Measurements from ENCODE around the gene MBP. TPM values are rescaled to one million over a fixed set of nuclear protein-coding genes. Genes with fewer than 3 reads are reported as not detected.

MBP gene
- total RNA-seq, 2 experiments from 2014 or later = 75.4 to 79.2 TPM

GRCh38 chr18:77087393-77088141, 45.0 kb downstream of the MBP start:
- Histone ChIP-seq H3K27me3 (ENCODE audit: control insufficient read depth in 1 of 2, insufficient read depth in 2 of 2, low read length in 2 of 2) (no peaks in the 10 kb centered on the region), H3K4me1 (ENCODE audit: insufficient read depth, low read length) (peaks cover 63% of the 10 kb centered on the region), H3K27ac (ENCODE audit: low read depth in 1 of 2, low read length in 2 of 2) (no peak overlapping the region), H3K36me3 (ENCODE audit: insufficient read depth, low read length) (peaks cover 40% of the 10 kb centered on the region), H3K4me3 (ENCODE audit: low read length) (no peak overlapping the region), H3K9me3 (ENCODE audit: control insufficient read depth in 1 of 2, insufficient read depth in 1 of 2, low read length in 2 of 2) (peaks cover 0 to 5% of the 10 kb centered on the region in 2 experiments)
- H3K27me3 Mint-ChIP-seq = no peaks in the 10 kb centered on the region
- ChIA-PET POLR2A (no interaction called here), CTCF (no interaction called here)
- H3K4me3 Mint-ChIP-seq = no peak overlapping the region
- no peak for DNase-seq
- H3K4me1 Mint-ChIP-seq (ENCODE audit: low read depth) = peaks cover 79% of the 10 kb centered on the region
- ATAC-seq (ENCODE audit: poor library complexity) = no peak
- H3K9me3 Mint-ChIP-seq = no peaks in the 10 kb centered on the region
- TF ChIP-seq CTCF (IDR thresholded peaks at IDR 0.05) = no peak
- H3K27ac Mint-ChIP-seq = no peak overlapping the region
- intact Hi-C loops (cut with DNase I, micrococcal nuclease) = no loop called here
- H3K36me3 Mint-ChIP-seq (ENCODE audit: low read depth) = peaks cover 71% of the 10 kb centered on the region

GRCh38 chr18:77086656-77087392, 45.8 kb downstream of the MBP start:
- POLR2A ChIA-PET = interaction anchor here (1.0 kb wide), 1 partner anchor 28 kb away, joined by 3 read pairs; no protein-coding TSS in a partner anchor
- CTCF ChIA-PET = no interaction called here
- ATAC-seq (ENCODE audit: poor library complexity) (no peak), DNase-seq (no peak)
- Mint-ChIP-seq H3K4me3 (no peak overlapping the region), H3K27me3 (no peaks in the 10 kb centered on the region), H3K9me3 (no peaks in the 10 kb centered on the region), H3K27ac (peak overlapping the region; percentile 61), H3K36me3 (ENCODE audit: low read depth) (peaks cover 66% of the 10 kb centered on the region), H3K4me1 (ENCODE audit: low read depth) (peaks cover 78% of the 10 kb centered on the region)
- TF ChIP-seq CTCF (IDR thresholded peaks at IDR 0.05) = no peak
- Histone ChIP-seq H3K36me3 (ENCODE audit: insufficient read depth, low read length) (peaks cover 42% of the 10 kb centered on the region), H3K27ac (ENCODE audit: low read depth in 1 of 2, low read length in 2 of 2) (no peak overlapping the region), H3K27me3 (ENCODE audit: control insufficient read depth in 1 of 2, insufficient read depth in 2 of 2, low read length in 2 of 2) (no peaks in the 10 kb centered on the region), H3K4me1 (ENCODE audit: insufficient read depth, low read length) (peaks cover 63% of the 10 kb centered on the region), H3K4me3 (ENCODE audit: low read length) (no peak overlapping the region), H3K9me3 (ENCODE audit: control insufficient read depth in 1 of 2, insufficient read depth in 1 of 2, low read length in 2 of 2) (peaks cover 0 to 5% of the 10 kb centered on the region in 2 experiments)
- intact Hi-C loops (cut with DNase I, micrococcal nuclease) = no loop called here

GRCh38 chr18:77086034-77086433, 46.5 kb downstream of the MBP start:
- Mint-ChIP-seq H3K36me3 (ENCODE audit: low read depth) (peaks cover 63% of the 10 kb centered on the region), H3K27ac (peak overlapping the region; percentile 61), H3K9me3 (no peaks in the 10 kb centered on the region), H3K27me3 (no peaks in the 10 kb centered on the region), H3K4me1 (ENCODE audit: low read depth) (peaks cover 78% of the 10 kb centered on the region), H3K4me3 (no peak overlapping the region)
- ATAC-seq (ENCODE audit: poor library complexity) = no peak
- intact Hi-C loops (cut with DNase I, micrococcal nuclease) = no loop called here
- Histone ChIP-seq H3K9me3 (ENCODE audit: control insufficient read depth in 1 of 2, insufficient read depth in 1 of 2, low read length in 2 of 2) (peaks cover 0 to 5% of the 10 kb centered on the region in 2 experiments), H3K4me3 (ENCODE audit: low read length) (no peak overlapping the region), H3K36me3 (ENCODE audit: insufficient read depth, low read length) (peaks cover 42% of the 10 kb centered on the region), H3K27me3 (ENCODE audit: control insufficient read depth in 1 of 2, insufficient read depth in 2 of 2, low read length in 2 of 2) (no peaks in the 10 kb centered on the region), H3K27ac (ENCODE audit: low read depth in 1 of 2, low read length in 2 of 2) (no peak overlapping the region), H3K4me1 (ENCODE audit: insufficient read depth, low read length) (peaks cover 58% of the 10 kb centered on the region)
- no peak for TF ChIP-seq CTCF (IDR thresholded peaks at IDR 0.05)
- no peak for DNase-seq
- CTCF ChIA-PET = interaction anchor here (0.7 kb wide), 1 partner anchor 121 kb away, joined by 4 read pairs; no protein-coding TSS in a partner anchor
- POLR2A ChIA-PET = interaction anchor here (1.0 kb wide), 1 partner anchor 28 kb away, joined by 3 read pairs; no protein-coding TSS in a partner anchor
